ENCODE measurements around the gene HAPLN2.

HAPLN2 gene

GRCh38 chr1:156664046-156664766 is 45.0 kb downstream of the HAPLN2 start:
- no peaks in the 10 kb centered on the region for H3K9me3 ChIP-seq (ENCODE audit: low read depth, low read length)
- H3K9ac ChIP-seq (ENCODE audit: insufficient read length): no peak overlapping the region
- TF ChIP-seq EZH2 (IDR thresholded peaks at IDR 0.05) (no peak), POLR2AphosphoS5 (IDR thresholded peaks at IDR 0.05; ENCODE audit: borderline replicate concordance, low read depth, low read length) (no peak), FOXP2 (optimal IDR thresholded peaks at IDR 0.05; ENCODE audit: control extremely low read depth, extremely low read length, insufficient read depth) (no peak)
- DNase-seq (ENCODE audit: low read depth, low spot score): no peak
- H3K4me3 ChIP-seq: no peak overlapping the region
- H3K27ac ChIP-seq: no peak overlapping the region
- no peaks in the 10 kb centered on the region for H3K36me3 ChIP-seq (ENCODE audit: insufficient read depth, low read length)

DNA sequence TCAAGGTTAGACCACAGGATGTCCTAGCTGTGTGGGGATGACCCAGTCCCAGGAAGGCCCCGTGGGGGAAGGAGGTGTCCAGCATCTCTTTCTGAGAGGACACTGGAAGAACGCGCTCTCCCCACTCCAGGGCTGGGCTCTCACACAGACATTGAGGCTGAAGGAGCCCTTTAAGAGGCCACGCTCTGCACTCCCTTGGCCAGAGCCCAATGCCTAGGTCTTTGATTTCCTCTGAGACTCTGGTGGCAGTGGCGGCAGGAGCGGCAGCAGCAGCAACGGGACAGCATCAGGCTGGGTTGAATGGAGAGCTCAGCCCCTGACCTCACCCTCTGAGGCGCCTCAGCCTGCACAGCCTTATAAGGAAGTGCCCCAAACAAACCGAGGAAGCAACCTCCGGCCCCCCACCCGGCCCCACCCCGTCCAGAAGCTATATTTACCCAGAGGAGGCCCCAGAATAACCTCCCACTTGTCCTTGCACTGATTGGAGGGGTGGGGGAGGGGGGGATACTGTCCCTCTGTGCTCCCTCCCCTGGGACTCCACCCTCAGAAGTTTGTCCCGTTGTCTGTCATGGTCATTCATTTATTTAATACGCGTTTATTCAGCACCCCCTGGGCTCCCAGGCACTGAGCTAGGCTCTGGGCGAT is 45.7 kb downstream of the HAPLN2 start:
- TF ChIP-seq POLR2AphosphoS5 (IDR thresholded peaks at IDR 0.05; ENCODE audit: borderline replicate concordance, low read depth, low read length) (no peak), FOXP2 (optimal IDR thresholded peaks at IDR 0.05; ENCODE audit: control extremely low read depth, extremely low read length, insufficient read depth) (no peak), EZH2 (IDR thresholded peaks at IDR 0.05) (no peak)
- DNase-seq (ENCODE audit: low read depth, low spot score): no peak
- Histone ChIP-seq H3K4me3 (no peak overlapping the region), H3K9ac (ENCODE audit: insufficient read length) (no peak overlapping the region), H3K9me3 (ENCODE audit: low read depth, low read length) (no peaks in the 10 kb centered on the region), H3K27ac (no peak overlapping the region), H3K36me3 (ENCODE audit: insufficient read depth, low read length) (no peaks in the 10 kb centered on the region)

GRCh38 chr1:156665539-156665938 is 46.3 kb downstream of the HAPLN2 start:
- Histone ChIP-seq H3K9ac (ENCODE audit: insufficient read length) (no peak overlapping the region), H3K27ac (no peak overlapping the region), H3K4me3 (no peak overlapping the region), H3K36me3 (ENCODE audit: insufficient read depth, low read length) (no peaks in the 10 kb centered on the region), H3K9me3 (ENCODE audit: low read depth, low read length) (no peaks in the 10 kb centered on the region)
- DNase-seq (ENCODE audit: low read depth, low spot score): no peak
- TF ChIP-seq EZH2 (IDR thresholded peaks at IDR 0.05): no peak
- TF ChIP-seq POLR2AphosphoS5 (IDR thresholded peaks at IDR 0.05; ENCODE audit: borderline replicate concordance, low read depth, low read length): no peak
- TF ChIP-seq FOXP2 (optimal IDR thresholded peaks at IDR 0.05; ENCODE audit: control extremely low read depth, extremely low read length, insufficient read depth): no peak

GRCh38 chr1:156666862-156667609 is 47.8 kb downstream of the HAPLN2 start:
- no peaks in the 10 kb centered on the region for H3K36me3 ChIP-seq (ENCODE audit: insufficient read depth, low read length)
- TF ChIP-seq FOXP2 (optimal IDR thresholded peaks at IDR 0.05; ENCODE audit: control extremely low read depth, extremely low read length, insufficient read depth): no peak
- no peak overlapping the region for H3K4me3 ChIP-seq
- H3K27ac ChIP-seq: no peak overlapping the region
- H3K9ac ChIP-seq (ENCODE audit: insufficient read length): no peak overlapping the region
- DNase-seq (ENCODE audit: low read depth, low spot score): no peak
- no peaks in the 10 kb centered on the region for H3K9me3 ChIP-seq (ENCODE audit: low read depth, low read length)

- H3K9ac ChIP-seq (ENCODE audit: insufficient read length): no peak overlapping the region
- no peak overlapping the region for H3K27ac ChIP-seq
- no peak for DNase-seq (ENCODE audit: low read depth, low spot score)
- no peak overlapping the region for H3K4me3 ChIP-seq
- TF ChIP-seq EZH2 (IDR thresholded peaks at IDR 0.05) (no peak), FOXP2 (optimal IDR thresholded peaks at IDR 0.05; ENCODE audit: control extremely low read depth, extremely low read length, insufficient read depth) (no peak), POLR2AphosphoS5 (IDR thresholded peaks at IDR 0.05; ENCODE audit: borderline replicate concordance, low read depth, low read length) (no peak)
- H3K9me3 ChIP-seq (ENCODE audit: low read depth, low read length): no peaks in the 10 kb centered on the region
- no peaks in the 10 kb centered on the region for H3K36me3 ChIP-seq (ENCODE audit: insufficient read depth, low read length)
Measured at GRCh38 chr1:156667610-156667967, 48.4 kb downstream of the HAPLN2 start.

DNA sequence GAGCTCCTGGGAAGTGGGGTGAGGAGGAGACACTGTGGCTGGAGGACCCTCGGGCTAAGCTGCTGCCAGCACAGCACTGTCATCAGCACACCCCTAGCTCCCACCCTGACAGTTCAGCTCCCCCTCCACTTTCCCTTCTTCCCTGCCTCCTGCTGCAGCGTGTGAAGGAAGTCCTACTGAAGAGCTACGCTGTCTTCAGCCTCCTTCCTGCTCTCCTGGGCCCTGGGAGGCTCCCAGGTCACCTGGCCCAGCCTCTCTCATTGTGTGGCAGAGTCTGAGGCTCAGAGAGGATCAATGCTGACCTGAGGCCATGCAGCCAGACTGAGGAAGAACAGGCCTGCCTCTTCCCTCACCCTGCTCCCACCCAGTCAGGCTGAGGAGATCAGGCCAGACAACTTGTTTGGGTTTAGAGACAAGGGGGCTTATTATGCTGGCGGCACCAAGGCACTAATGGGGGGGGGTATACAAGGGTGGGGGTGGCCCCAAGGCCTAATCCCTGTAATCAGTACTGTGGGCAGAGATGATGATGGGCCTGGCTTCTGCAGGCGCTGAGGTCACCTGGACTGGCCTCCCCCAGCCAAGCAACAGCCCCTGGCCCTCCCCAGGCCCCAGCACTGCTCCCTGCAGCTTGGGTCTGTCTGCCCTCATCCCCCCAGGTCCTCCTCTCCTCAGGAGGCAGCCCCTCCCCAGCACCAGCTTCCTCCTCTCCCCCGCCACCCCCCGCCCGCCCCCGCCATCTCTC is 48.9 kb downstream of the HAPLN2 start:
- TF ChIP-seq FOXP2 (optimal IDR thresholded peaks at IDR 0.05; ENCODE audit: control extremely low read depth, extremely low read length, insufficient read depth) (no peak), EZH2 (IDR thresholded peaks at IDR 0.05) (no peak), POLR2AphosphoS5 (IDR thresholded peaks at IDR 0.05; ENCODE audit: borderline replicate concordance, low read depth, low read length) (no peak)
- Histone ChIP-seq H3K9ac (ENCODE audit: insufficient read length) (no peak overlapping the region), H3K9me3 (ENCODE audit: low read depth, low read length) (no peaks in the 10 kb centered on the region), H3K27ac (no peak overlapping the region), H3K4me3 (no peak overlapping the region), H3K36me3 (ENCODE audit: insufficient read depth, low read length) (no peaks in the 10 kb centered on the region)
- no peak for DNase-seq (ENCODE audit: low read depth, low spot score)

DNA sequence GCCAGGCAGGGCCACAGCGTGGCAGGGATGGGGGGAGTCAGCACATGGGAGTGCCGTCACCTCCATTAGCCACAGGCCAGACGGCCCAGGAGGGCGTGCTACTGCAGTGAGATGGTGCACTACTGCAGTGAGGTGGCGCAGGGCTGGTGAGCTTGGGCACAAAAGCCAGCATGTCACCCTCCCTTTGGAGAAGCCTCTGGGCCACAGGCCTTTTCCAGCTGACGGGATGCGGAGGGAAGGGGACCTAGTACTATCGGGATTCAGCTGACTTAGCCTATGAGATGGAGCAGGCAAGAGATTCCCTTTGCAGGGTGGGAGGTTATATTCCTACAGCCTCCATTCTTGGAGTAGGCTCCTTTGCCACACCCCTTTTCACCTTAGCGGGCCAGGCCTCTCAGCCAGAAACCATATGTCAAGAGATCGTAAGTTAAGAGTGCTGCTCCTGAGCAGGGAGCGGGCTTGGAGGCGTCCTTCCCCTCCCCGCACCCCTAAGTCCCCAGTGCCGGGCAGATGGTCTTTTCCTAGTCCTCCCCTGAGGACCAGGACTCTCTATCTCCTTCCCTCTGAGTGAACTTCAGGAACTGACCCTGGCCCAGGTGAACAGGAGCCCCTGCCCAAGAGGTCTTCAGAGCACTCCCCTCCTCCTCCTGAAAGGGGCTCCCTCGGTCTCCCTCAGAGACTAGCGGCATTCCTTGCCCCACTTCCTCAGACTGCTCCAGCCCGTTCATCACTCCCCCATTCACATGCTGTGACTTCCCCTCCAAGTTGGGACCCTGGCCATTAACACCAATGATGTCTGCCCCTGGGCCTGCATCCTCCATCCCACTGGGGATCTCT is 49.8 kb downstream of the HAPLN2 start:
- no peak for TF ChIP-seq FOXP2 (optimal IDR thresholded peaks at IDR 0.05; ENCODE audit: control extremely low read depth, extremely low read length, insufficient read depth)
- no peak for TF ChIP-seq POLR2AphosphoS5 (IDR thresholded peaks at IDR 0.05; ENCODE audit: borderline replicate concordance, low read depth, low read length)
- DNase-seq (ENCODE audit: low read depth, low spot score): no peak
- H3K27ac ChIP-seq: no peak overlapping the region
- no peak overlapping the region for H3K4me3 ChIP-seq
- H3K36me3 ChIP-seq (ENCODE audit: insufficient read depth, low read length): no peaks in the 10 kb centered on the region
- no peak overlapping the region for H3K9ac ChIP-seq (ENCODE audit: insufficient read length)
- no peaks in the 10 kb centered on the region for H3K9me3 ChIP-seq (ENCODE audit: low read depth, low read length)

Measured in SK-N-MC (cell line).